Measurements from ENCODE around the gene CATSPER4.

- TF ChIP-seq CTCF (IDR thresholded peaks at IDR 0.05) (no peak), JUN (CRISPR knock-in tag; IDR thresholded peaks at IDR 0.05) (no peak), E2F1 (CRISPR knock-in tag; IDR thresholded peaks at IDR 0.05) (no peak), TCF7 (CRISPR knock-in tag; IDR thresholded peaks at IDR 0.05; ENCODE audit: low read depth) (no peak), ZBTB21 (CRISPR knock-in tag; IDR thresholded peaks at IDR 0.05; ENCODE audit: borderline replicate concordance) (no peak), TEAD4 (CRISPR knock-in tag; IDR thresholded peaks at IDR 0.05) (no peak), USF1 (CRISPR knock-in tag; IDR thresholded peaks at IDR 0.05) (no peak), CREM (CRISPR knock-in tag; IDR thresholded peaks at IDR 0.05) (no peak)
Measured at GRCh38 chr1:26184086-26184485, 6.3 kb upstream of the CATSPER4 start.
